KBM-7 (cell line): ENCODE results near the gene NARF.
A peak's percentile ranks its signal among the peaks of the same experiment; 100 is the strongest.
"Not testable (repeated sequence)": the region's sequence is repeated elsewhere in the genome, so short reads cannot be mapped to it uniquely, and the experiment has no call there.

Experiments used
- DNase-seq: peaks from one replicate; pipeline ENCODE4 v3.0.0-alpha.2; 2015
- in situ Hi-C: fragments of 300-500 bp; cut with MboI; formaldehyde crosslinking; loops from 2 replicates; pipeline ENCODE4 v1.14.3; 2020; ENCODE audit warnings: low sequenced_read_pairs, low pct_unique_long_range_greater_than_20kb, mixed read lengths

Gene NARF

DNA sequence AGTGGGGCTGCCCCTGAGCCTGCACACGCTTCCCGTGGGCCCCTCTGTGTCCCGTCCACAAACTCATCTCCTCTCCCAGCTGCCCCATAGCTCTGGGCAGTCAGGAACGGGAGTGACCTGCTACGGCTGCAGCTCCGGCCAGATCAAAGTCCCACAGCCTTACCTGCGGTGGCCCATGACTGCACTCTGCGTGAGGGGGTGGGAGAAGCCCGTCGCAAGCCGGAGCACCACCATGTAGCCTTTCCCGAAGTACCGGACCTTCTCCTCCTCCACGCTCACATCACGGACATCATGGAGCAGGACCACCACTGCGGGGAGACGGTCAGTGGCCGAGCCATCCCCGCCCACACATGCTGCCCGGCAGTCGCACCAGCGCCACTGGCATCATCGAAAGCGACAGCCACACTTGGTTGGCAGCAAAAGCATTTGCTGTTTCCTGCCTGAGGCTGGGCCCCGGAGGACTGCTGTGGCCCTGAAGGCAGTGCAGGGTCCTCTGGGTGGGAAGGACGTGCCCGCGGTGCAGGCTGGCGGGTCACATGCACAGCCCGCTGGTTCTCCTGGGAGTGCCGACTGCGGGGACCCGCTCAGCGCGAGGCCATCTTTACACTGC is 14.2 kb upstream of the NARF start:
- in situ Hi-C loops = no loop called here
- no peak for DNase-seq

DNA sequence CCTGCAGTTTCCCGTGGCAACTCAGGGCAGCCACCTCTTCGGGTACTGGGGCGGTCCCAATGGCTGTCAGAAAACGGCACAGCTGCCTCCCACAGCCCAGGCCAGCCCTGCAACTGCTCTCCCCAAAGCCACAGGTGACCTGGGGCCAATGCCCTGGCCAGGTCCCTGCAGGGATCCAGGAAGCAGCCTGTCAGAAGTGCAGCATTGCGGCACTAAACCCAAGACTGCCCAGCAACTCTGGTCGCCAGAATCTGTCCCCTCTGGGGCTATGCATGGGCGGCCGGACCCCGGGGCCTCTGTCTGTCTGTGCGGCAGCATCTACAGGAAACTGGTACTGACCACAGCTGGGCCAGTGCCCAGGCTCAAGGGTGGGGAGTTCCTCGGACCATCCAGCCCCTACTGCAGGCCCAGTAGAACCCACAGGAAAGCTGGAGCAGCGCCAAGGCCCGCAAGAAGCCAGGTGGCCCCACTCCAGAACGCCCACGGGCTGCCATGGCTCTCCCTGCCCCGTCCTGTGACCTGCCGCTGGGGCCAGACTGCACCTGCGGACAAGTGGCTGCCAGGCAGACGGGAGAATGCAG is 13.5 kb upstream of the NARF start:
- DNase-seq = no peak
- in situ Hi-C loops = no loop called here

DNA sequence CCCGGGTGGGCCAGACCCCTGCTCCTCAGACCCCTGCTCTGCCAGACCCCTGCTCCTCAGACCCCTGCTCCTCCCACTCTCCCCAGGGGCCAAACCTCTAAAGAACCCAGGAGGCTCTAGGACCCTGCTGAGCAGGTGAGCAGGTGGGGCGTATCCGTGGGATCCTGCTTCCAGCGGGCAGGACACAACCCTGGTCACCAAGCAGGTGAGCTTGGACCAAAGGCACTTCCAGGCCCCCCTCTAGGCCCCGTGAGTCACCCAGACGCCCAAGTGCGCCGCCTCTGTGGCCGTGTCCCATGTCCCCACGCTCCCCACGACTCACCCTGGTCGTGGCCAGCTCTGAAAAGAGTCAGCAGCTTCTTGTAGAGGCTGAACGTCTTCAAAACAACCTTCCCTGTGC is 13.0 kb upstream of the NARF start:
- in situ Hi-C loops = no loop called here
- no peak for DNase-seq

DNA sequence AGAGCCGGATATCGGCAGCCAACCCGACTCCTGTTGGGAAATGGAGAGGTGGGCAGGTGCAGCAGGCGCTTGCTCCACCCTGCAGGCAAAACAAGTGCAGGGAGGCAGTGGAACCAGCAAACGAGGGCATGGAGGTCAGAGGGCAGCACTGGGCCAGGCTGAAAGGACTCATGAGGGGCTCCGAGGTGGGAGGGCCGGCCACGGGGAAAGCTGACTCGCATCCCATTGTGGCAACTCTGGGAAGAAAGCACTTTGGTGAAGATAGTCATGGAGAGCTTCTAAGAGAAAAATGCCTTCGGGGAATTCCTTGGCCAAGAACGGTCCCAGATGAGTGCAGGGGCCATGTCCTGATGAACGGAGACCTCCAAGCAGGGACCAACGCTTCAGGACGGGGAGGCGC is 12.4 kb upstream of the NARF start:
- DNase-seq = no peak
- in situ Hi-C loops = no loop called here

DNA sequence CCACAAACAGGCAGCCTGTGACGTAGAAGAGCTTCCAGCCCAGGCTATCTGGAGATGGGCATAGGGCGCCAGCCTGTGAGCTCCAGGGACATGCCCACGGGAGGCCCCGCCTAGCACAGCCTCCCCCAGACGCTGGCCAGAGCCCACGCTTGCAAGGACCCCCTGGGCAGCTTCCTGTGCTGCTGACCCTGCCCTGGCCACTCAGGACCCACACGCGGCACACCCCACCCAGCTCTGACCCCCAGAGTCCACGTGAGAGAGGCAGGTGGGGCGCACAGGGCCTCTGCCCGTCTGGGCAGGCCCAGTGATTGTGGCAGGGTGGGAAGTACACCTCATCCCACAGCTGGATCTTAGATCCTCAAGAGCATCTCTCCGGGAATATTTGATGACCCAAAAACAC is 11.9 kb upstream of the NARF start:
- in situ Hi-C loops = no loop called here
- no peak for DNase-seq

DNA sequence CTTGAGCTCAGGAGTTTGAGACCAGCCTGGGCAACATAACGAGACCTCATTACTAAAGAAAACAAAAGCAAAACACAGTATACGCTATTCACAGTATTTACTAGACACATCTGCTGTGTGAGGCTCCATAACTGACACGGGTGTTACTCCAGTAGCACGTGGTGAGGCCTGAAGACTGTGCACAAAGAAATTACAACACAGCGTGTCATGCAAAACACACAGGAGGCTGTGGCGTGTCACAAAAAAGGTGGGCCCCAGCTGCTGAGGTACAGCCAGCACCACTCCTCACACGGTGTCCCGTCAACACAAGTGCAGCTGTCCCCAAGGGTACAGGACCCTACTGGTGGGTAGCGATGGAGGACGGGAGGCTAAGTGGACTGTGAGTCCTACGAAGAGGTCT is 10.7 kb upstream of the NARF start:
- DNase-seq = no peak
- in situ Hi-C loops = no loop called here

DNA sequence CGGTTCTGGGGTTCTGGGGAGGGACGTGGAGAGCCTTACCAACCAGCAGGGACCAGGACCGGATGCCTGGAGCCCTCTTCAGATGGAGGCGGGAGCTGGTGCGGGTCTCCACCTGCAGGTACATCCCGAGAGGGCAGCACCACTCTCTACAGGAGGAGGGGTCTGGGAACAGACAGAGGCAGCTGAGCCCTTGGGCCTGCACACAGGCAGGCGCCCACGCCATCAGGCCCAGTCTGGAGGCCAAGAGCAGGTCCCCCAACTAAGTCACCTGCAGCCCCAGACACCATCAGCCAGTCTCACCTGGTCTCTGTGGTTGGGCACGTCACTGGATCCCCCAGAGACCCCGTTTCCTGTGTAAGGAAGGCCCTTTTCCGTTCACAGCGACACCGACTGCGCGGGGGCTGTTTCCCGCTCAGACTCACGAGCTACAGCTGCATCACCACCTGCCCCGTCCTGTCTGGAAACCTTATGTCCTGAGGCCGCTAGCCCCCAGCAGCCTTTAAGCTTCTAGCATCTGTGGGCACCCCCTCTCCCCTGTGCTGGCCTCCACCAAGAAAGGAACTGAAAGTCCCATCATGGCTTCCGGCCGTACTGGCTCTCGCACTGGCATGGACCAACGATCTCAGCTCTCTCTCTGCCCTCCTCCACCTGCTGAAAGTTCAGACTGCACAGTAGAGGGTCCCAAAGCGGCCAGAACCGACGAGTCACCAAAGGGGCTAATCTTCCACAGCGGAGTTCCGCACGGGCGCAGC is 9.2 kb upstream of the NARF start:
- in situ Hi-C loops = no loop called here
- DNase-seq = peak; percentile 48

DNA sequence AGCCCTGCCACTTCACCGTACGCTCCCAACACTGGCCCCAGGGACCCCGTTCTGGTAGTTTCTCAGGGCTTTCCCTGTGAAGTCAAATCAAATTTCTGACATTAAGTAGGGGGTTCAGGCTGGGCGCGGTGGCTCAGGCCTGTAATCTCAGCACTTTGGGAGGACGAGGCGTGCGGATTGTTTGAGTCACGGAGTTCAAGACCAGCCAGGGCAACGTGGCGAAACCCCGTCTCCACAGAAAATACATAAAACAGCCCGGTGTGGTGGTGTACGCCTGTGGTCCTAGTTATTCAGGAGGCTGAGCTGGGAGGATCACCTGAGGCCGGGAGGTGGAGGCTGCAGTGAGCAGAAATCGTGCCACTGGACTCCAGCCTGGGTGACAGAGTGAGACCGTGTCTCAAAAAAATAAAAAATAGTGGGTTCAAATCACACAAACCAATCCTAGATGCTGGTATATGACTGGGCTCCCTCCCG is 8.6 kb upstream of the NARF start:
- in situ Hi-C loops = no loop called here
- no peak for DNase-seq

DNA sequence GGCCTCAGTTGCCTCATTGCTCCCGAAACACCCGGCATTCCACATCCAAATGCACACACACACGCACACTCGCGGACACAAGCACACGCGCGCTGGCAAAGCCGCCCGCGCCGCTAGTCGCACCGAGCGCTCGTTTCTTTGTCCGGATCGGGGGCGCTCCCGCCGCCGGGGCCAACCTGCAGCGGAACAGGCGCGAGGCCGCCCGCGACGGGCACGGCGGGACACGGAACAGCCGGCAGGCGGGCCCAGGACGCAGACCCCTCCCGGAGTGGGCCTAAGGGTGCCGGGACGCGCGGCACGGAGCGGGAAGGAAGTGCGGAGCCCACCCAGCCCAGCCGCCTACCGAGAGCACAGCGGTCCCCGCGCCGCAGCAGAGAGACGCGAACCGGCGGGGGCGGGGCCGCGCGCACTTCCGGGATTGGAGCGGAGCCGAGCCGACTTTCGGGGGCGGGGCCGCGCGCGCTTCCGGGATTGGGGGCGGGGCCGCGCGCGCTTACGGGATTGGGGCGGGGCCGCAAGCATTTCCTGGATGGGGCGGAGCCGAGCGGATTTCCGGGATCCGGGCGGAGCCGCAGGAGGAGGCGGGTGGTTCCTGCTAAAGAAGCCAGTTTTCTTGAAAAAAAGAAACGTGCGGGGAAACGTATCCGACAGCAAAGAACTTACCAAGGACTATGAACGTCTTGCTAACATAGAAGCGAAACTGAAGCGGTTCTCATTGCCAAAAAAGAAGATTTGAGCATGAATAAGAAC is 8.0 kb upstream of the NARF start, which contains the start of gene CYBC1:
CYBC1 (minus strand) TSS at position 396 of the 750 bp plus-strand sequence. CDS start 1,498 bp downstream, outside the sequence.
- DNase-seq = peak; percentile 87
- in situ Hi-C loops = no loop called here

DNA sequence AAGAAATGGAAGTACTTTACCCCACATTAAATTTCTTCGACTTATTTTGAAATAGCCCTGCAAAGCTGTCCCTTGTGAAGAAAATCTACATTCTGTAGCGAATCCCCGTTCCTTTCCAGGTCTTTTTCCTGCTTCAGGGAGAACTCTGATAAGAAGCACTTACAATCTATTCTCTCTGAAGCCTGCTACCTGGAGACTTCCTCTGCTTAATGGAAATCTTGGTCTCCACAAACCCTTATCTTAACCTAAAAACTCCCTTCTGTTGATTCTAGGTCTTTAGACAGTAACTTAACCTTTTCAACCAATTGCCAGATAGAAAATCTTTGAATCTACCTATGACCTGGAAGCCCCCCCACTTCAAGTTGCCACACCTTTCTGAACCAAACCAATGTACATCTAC is 6.4 kb upstream of the NARF start:
- in situ Hi-C loops = no loop called here

DNA sequence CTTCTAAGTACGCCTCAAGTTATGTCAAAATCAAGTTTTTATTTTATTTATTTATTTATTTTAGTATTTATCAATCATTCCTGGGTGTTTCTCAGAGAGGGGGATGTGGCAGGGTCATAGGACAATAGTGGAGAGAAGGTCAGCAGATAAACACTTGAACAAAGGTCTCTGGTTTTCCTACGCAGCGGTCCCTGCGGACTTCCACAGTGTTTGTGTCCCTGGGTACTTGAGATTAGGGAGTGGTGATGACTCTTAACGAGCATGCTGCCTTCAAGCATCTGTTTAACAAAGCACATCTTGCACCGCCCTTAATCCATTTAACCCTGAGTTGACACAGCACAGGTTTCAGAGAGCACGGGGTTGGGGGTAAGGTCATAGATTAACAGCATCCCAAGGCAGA is 5.4 kb upstream of the NARF start:
- DNase-seq, in situ Hi-C loops: not testable (repeated sequence)

More for the DNA sequence above, 6.4 kb upstream of the NARF start:
- DNase-seq = no peak

DNA sequence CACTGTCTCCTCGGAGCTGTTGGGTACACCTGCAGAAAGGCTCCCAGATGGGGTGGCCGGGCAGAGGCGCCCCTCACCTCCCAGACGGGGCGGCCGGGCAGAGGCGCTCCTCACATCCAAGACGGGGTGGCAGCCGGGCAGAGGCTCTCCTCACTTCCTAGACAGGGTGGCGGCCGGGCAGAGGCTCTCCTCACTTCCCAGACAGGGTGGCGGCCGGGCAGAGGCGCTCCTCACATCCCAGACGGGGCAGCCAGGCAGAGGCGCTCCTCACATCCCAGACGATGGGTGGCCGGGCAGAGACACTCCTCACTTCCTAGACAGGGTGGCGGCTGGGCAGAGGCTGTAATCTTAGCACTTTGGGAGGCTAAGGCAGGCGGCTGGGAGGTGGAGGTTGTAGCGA is 4.8 kb upstream of the NARF start:
- DNase-seq, in situ Hi-C loops: not testable (repeated sequence)

DNA sequence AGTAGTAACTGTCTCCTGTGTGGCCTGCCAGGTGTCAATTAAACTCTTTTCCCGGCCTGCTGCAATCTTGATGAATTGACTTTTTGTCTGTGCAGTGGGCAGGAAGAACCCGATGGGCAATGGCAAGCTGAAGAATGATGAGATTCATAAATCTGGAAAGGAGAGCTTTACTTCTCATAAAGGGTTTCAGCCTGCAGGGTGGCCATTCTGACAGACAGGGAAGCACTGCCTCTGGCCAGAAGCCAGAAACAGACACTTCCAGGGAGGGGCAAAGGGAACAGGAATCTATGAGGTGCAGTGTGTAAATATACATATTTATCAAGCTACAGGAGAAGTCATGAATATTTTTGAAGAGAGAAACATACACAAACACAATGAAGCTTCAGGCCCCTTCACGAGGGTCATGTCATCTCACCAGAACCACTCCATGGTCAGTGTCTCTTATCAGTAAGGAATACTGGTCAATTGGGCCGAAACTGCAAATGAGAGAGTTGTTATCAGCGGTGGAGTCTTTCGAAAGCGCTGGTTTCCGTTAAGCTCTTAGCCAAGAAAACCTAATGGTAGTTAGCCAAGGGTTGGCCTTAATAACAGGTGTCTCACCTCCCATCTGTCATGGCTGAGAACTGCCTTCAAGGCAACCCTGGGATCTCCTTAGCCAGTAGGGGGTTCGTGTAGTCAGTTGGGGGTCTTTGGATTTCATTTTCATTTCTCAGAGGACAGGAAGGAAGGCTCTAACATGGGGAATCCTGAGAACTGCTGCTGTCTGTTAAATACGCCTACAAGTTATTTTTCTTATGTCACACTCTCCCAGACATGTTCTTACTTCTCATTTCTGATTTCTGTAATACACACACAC is 1.2 kb upstream of the NARF start:
- in situ Hi-C loops = no loop called here
- peak; percentile 44 for DNase-seq

DNA sequence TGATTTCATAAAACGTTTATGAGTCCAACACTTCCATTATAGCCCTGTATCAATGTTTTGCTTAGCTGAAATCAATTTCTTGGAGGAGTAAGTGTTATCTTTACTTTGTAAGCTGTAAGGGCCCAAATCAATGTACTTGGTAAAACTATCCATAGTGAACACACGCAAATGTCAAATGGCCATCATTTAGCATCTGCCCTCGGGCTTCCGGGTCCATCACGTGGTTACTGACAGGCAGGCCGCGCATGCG is 687 bp upstream of the NARF start:
- no peak for DNase-seq
- in situ Hi-C loops = no loop called here

DNA sequence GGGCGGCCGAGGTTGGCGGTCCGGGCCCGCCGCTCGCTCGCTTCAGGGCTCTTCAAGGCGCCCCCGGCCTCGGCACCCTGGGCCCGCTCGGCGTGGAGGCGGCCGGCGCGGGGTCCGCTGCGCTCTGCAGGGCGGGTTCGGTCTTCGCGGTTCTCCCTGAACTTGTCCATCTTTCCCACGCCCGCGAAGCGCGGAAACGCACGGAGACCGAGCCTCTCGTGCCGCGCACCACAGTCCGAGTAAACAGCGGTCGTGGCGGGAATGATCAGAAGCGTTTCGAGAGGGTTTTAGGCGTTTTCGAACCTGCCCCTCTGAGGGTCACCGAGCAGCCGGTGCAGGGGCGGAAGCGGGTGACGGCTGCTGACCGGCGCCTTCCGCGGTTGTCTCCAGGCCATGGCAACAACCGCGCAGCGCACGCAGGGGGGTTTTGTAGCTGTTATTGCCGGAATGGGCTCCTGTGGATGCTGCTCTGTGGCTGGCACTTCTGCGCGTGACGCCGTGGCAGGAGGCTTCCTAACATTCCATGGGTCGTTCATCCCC is 414 bp downstream of the NARF start:
- in situ Hi-C loops = no loop called here
- peak; percentile 37 for DNase-seq

DNA sequence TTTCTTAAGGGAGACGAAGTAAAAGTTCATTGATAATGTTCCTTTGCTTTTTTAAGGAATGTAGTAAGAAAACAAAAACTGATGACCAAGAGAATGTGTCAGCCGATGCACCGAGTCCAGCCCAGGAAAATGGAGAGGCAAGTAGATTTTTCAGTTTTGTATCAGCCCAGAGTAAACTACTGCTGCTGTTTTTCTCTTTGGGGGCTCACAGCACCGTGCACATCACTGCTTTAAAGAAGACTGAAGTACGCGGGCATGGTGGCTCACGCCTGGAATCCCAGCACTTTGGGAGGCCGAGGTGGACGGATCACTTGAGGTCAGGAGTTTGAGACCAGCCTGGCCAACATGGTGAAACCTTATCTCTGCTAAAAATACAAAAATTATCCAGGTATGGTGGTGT is 1.4 kb downstream of the NARF start:
- in situ Hi-C loops, DNase-seq: not testable (repeated sequence)

DNA sequence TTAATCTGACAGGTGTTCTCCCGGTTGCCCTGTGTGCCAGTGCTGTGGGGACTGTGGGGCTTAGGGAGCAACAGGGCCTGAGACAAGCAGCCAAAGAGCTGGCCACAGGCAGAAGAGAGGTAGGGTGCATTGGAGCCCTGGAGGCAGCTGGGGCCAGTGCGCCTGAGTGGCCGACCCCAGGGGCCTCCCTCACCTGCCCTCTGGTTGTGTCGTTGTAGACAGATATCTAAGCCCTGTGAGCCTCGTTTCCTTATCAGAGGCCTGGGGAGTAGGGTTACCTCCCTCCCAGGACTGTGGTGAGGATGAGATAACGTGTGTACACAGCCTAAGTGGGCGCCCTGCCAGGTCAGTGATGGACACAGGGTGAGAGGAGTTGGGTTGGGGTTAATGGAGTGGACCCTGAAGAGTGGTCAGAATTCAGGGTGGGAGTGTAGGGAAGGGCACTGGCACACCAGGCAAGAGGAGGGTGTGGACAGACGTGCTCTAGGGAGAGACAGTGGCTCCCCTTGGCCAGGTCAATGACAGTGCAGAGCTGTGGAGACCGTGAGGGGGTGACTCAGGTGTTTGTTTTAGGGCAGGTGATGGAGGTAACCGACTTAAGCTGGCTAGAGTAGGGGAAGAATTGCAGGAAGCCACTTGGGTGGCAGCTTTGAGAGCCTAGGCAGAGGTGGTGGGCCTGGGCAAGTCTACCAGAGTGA is 3.4 kb downstream of the NARF start:
- in situ Hi-C loops = no loop called here
- DNase-seq = no peak

DNA sequence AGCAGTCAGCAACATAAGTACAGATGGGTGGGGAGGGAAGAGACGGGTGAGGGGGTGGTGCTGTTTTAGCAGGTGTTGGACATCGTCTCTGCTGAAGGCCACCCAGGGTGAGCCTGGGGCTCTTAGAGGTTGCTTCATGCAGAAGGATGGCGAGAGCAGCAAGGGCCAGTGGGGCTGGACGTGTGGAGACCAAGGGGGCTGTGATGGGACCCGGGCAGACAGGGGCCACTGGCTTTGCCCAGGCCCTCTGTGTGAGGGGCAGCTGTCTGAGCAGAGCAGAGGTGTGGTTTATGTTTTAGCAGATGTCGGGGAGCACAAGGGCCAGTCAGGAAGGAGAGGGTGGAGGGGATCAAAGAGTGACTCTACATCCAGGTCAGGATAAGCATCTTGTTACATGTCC is 4.8 kb downstream of the NARF start:
- in situ Hi-C loops = no loop called here
- no peak for DNase-seq
